ENCODE results near the gene PPP1R17.

GRCh38 chr7:31679574-31680305 is 7.3 kb upstream of the PPP1R17 start:
- no peak for TF ChIP-seq CTCF (IDR thresholded peaks at IDR 0.05)
- no peak for TF ChIP-seq REST (IDR thresholded peaks at IDR 0.05; ENCODE audit: insufficient read depth in 1 of 2, low read depth in 2 of 2, low read length in 1 of 2)

Measured in Panc1 (cell line).